Hematopoietic multipotent progenitor cell treated with erythropoietin and hydrocortisone succinate and interleukin-3 and kit ligand, for 8 days (in vitro differentiated cells): Measurements from ENCODE around the gene PPIAL4G.
"Not testable (repeated sequence)": the region's sequence is repeated elsewhere in the genome, so short reads cannot be mapped to it uniquely, and the experiment has no call there.

Source experiments
- DNase-seq: peaks from one replicate; pipeline ENCODE4 v3.0.0-alpha.2; 2015

PPIAL4G gene

GRCh38 chr1:148483029-148483428 lies at the start of gene PPIAL4G:
TSS of gene PPIAL4G (minus strand) at chr1:148483302. CDS start at chr1:148483252, 50 bp downstream.
- DNase-seq, result not testable (repeated sequence)

DNA sequence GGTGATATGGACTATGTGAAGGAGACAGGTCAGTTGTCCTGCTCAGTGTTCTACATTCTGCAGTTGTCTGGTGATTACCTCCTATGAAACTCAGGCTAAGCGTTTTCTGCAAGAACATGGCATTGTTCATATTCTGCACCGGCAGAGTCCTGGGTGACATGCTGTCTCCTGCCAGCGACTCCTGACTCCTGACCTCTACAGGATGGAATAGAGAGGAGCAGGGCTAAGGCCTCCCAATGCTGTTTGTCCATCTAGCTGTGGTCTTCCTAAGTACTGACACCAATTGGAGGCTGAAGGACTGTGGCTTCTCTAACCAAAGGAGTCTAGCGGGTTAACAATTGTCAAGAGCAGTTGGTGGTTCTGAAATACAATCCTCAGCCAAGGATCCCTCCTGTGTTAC lies 49.1 kb upstream of the PPIAL4G start:
- DNase-seq, result peak; percentile 0

DNA sequence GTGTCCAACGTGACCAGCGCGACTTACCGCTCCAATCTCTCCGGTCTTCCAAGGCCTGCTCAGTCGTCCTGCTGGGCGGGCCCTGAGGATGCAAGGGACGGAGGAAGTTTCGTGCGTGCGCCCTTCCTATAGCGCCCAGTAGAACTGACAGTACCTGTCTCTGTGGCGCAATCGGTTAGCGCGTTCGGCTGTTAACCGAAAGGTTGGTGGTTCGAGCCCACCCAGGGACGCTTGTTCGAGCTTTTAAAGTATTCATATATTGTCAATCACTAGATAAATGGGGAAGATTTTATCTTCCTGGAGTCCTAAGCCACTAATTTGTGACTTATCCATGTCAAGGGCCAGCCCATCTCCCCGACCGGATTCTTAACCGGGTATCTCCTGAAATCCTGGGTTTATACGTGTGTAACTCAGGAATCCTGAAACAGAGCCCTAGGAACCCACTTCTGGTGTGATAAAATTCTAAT lies 46.0 kb upstream of the PPIAL4G start:
- peak; percentile 72 for DNase-seq

- not testable (repeated sequence) for DNase-seq
Measured at GRCh38 chr1:148528591-148528990, 45.5 kb upstream of the PPIAL4G start.

DNA sequence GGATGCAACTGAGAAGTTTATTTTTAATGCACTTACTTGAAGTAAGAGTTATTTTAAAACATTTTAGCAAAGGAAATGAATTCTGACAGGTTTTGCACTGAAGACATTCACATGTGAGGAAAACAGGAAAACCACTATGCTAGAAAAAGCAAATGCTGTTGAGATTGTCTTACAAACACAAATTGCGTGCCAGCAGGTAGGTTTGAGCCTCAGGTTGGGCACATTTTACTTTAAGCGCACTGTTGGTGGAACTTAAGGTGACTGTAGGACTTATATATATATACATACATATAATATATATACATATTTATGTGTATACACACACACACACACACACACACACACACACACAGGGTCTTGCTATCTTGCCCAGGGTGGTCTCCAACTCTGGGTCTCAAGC lies 43.5 kb upstream of the PPIAL4G start:
- not testable (repeated sequence) for DNase-seq

GRCh38 chr1:148523205-148524144 lies 40.4 kb upstream of the PPIAL4G start:
- DNase-seq, result not testable (repeated sequence)

- DNase-seq, result peak; percentile 99
Measured at GRCh38 chr1:148522561-148523204, 39.6 kb upstream of the PPIAL4G start.

- DNase-seq, result peak; percentile 93
Measured at GRCh38 chr1:148522072-148522471, 39.0 kb upstream of the PPIAL4G start.

GRCh38 chr1:148514310-148514709 lies 31.2 kb upstream of the PPIAL4G start:
- not testable (repeated sequence) for DNase-seq

GRCh38 chr1:148512571-148513184 lies 29.6 kb upstream of the PPIAL4G start:
- not testable (repeated sequence) for DNase-seq

DNA sequence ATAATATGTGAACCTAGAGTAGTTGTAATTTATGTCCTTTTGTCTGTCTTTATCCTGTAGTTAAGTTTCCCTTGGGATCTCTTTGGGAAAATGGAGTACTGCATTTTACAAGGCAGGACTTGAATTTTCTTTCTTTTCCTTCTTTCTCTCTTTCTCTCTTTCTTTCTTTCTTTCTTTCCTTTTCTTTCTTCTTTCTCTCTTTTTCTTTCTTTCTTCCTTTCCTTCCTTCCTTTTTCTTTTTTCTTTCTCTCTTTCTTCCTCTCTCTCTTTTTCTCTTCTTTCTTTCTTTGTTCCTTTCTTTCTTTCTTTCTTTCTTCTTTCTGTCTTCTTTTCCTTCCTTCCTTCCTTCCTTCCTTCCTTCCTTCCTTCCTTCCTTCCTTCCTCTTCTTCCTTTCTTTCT lies 10.8 kb upstream of the PPIAL4G start:
- DNase-seq, result not testable (repeated sequence)

DNA sequence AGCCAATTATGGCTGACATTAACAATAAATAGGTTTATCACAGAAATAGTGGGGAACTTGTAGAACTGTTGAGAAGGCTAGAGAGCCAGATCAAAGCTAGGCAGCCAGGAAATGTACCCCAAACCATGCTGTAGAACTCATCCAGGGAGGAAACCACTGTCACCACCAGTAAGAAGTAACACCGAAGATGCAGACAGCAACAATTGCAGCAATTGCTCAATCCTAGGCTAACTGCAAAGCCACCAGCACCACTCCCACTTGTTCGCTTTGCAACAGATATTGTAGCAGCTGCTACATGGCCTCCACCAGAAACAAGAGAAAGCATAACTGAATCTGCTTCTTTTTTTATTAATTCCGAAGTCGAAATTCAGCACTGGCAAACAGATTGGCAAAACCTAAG lies 2.0 kb downstream of the PPIAL4G start:
- DNase-seq, result not testable (repeated sequence)

DNA sequence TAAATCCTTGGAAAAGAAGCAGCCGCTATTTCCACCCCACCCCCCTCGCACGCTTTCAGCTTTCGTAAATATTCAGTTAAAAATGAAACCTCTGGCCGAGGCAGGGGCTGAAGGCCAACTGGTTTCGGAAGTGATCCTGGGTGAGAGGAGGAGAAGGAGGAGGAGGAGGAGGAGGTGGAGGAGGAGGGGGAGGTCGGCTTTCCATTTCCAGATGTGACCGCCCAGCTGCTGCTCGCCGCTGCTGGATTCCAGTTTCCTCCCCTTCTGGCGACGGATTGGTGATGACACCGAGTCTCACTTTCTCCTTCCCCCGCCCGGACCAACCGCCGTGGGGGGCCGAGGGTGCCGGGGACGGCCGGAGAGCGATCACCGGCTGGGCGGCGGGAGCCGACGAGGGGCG lies 23.4 kb downstream of the PPIAL4G start:
- not testable (repeated sequence) for DNase-seq

- peak; percentile 2 for DNase-seq
Measured at GRCh38 chr1:148458901-148459581, 24.1 kb downstream of the PPIAL4G start.

- DNase-seq, result not testable (repeated sequence)
Measured at GRCh38 chr1:148458398-148458797, 24.7 kb downstream of the PPIAL4G start.

GRCh38 chr1:148452845-148453244 lies 30.3 kb downstream of the PPIAL4G start:
- not testable (repeated sequence) for DNase-seq

DNA sequence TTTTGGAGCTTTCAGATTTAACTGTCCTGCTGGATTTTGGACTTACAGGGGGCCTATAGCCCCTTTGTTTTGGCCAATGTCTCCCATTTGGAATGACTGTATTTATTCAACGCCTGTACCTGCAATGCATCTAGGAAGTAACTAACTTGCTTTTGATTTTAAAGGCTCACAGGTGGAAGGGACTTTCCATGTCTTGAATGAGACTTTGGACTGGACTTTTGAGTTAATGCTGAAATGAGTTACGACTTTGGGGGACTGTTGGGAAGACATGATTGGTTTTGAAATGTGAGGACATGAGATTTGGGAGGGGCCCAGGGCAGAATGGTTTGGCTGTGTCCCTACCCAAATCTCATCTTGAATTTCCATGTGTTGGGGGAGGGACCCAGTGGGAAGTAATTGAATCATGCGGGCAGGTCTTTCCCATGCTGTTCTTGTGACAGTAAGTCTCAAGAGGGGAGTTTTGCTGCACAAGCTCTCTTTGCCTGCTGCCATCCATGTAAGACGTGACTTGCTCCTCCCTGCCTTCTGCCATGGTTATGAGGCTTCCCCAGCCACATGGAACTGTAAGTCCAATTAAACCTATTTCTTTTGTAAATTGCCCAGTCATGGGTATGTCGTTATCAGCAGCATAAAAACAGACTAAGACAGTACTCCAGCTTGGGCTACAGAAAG lies 43.3 kb downstream of the PPIAL4G start:
- DNase-seq, result not testable (repeated sequence)

- DNase-seq, result no peak
Measured at GRCh38 chr1:148435406-148435805, 47.7 kb downstream of the PPIAL4G start.

- DNase-seq, result no peak
Measured at GRCh38 chr1:148434832-148435231, 48.3 kb downstream of the PPIAL4G start.

DNA sequence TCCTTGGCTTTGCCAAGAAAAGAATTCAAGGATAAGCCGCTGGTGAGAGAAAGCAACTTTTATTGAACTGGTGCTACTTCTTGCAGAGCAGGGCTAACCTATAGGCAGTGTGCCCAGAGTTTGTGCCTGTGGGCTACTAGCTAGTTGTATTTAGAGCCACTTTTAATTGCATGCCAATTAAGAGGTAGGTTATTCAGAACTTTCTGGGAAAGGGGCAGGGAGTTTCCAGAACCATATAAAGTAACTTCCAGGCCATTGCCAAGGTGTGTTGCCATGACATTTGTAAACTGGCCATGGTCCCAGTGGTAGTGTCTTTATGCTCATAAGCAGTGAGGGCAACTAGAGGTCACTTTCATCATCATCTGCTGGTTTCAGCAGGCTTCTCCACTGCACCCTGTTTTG lies 50.2 kb downstream of the PPIAL4G start:
- not testable (repeated sequence) for DNase-seq
